ENCODE data around the gene TAF10.
A peak's percentile ranks its signal among the peaks of the same experiment; 100 is the strongest.

The TAF10 gene

GRCh38 chr11:6640036-6640984, 28.3 kb upstream of the TAF10 start:
- DNase-seq (ENCODE audit: low spot score) = no peak

- DNase-seq (ENCODE audit: low spot score) = no peak
These were observed 26.4 kb upstream of the TAF10 start for GRCh38 chr11:6638429-6638828.

DNA sequence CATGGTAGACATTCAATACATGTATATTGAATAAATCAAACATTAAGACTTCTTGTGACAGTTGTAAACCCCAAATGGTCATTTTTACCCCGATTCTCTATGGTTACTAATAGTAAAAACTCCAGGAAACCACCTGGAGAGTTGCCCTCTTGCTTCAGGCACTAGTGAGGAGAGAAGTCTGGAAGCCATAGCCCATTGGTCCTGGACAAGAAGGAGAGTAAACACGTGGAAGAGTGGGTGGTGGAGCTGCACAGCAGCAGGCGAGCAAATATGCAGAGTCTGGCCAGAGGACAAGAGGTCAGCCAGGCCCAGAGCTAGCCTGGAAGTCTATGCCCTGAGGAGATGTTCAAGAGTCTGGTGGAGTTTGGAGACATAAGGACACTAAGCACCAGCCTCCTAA, 25.9 kb upstream of the TAF10 start:
- peak; percentile 86 for DNase-seq (ENCODE audit: low spot score)

- no peak for DNase-seq (ENCODE audit: low spot score)
These were observed 24.5 kb upstream of the TAF10 start for GRCh38 chr11:6636480-6636879.

- no peak for DNase-seq (ENCODE audit: low spot score)
These were observed 23.3 kb upstream of the TAF10 start for GRCh38 chr11:6635082-6635932.

DNA sequence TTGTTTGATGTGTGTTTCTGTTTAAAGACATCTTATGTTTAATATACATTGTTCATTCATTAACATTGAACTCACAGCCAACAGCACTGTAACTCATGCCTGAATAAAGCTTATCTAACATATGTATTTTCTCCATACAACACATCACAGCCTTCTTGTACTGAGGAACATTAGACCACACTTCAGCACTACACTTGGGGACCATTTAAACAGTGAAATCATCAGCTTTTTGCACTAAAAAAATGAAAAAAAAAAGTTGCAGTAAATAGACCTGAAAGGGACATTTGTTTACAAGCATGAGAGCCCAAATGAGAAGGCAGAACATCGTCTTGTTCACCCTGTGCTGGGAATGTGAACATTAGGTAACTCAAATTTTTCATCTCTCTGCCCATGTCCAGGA, 22.5 kb upstream of the TAF10 start:
- no peak for DNase-seq (ENCODE audit: low spot score)

- no peak for DNase-seq (ENCODE audit: low spot score)
These were observed 21.7 kb upstream of the TAF10 start for GRCh38 chr11:6633422-6634408.

DNA sequence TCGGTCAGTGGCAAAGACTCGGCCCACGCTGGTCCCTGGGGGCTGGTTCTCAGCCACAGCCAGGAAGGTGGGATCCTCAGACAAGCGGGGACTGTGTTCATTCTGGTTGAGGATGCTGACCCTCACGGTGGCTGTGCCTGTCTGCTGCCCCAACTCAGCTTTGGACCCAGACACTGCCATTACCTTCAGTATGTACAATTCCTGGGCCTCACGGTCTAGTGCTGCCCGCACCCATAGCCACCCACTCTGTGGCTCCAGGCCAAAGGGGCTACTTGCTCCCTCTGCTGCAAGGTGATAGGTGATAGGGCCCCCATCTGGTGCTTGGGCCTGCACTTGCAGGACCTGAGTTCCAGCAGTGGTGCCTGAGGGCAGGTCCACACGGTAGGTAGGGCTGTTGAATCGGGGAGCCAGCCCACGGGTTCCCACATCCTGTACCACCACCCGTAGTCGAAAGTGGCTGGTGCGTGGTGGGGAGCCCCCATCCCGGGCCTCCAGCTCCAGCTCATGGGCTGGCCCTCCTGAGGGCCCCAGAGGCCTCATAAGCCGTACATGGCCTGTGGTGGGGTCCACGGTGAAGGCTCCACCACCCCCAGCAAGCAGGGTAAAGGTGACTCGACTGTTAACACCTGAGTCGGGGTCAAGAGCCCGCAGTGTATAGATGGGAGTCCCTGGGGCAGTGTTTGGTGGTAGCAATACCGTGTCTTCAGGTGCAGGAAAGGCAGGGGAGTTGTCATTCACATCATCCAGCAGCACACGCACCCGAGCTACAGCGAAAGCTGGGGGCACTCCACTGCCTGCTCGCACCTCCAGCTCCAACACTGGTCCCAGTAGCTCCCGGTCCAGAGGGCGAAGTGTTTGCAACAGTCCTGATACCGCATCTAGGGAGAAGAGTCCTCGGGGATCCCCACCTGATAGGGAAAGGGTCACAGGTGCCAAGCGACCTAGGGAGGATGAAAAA, 20.4 kb upstream of the TAF10 start:
- no peak for DNase-seq (ENCODE audit: low spot score)

DNA sequence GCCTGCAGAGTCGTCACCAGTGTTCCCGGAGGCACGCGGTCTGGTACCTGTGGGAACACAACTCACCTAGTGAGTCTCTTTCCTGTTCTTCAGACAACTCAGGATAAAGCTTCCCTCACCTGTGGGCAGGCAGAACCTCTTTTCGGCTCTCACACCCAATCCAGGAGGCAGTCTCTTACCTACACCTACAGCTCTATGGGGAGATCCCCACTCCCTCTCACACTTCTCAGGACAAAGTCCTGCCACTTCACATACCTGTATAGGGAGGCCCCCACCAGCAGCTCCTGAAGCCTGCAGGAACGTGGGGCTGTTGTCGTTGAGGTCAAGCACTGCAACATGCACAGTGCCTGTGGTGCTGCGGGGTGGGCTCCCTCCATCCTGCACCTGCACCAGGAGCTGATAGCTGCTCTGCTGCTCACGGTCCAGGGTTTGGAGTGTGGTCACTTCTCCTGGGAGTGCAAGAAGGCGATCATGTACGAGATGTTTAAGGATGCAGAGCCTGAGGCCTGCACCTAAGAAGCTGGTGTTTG, 19.4 kb upstream of the TAF10 start:
- DNase-seq (ENCODE audit: low spot score) = no peak

DNA sequence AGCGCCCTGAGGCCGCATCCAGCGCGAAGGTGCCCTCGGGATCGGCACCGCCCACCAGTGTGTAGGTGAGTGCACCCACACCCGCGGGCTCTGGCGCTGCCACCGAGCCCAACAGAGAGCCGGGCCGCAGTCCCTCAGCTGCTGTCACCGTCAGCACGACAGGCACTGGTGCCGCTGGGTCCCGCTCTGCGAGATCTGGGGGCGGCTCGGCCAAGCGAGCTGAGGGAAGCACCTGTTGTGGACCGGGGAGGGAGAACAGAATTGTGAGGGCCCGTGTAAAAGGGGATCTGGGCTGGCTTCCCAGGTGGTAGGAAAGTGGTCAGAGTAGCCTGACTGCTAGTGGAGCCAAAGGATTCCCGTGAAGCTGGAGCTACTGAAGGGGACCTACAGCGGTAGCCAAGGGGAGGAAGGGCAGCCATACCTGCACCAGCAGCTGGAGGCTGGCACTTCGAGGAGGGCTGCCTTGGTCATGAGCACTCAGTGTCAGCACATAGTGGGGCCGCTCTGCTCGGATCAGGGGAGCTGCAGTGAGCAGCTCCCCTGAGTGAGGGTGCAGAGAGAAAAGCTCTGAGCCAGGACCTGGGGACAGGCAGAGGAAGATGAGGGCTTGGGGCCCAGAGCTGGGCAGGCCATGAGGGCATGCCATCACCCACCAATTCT, 18.7 kb upstream of the TAF10 start:
- DNase-seq (ENCODE audit: low spot score) = no peak

- no peak for DNase-seq (ENCODE audit: low spot score)
These were observed 18.0 kb upstream of the TAF10 start for GRCh38 chr11:6629892-6630631.

- DNase-seq (ENCODE audit: low spot score) = no peak
These were observed 17.5 kb upstream of the TAF10 start for GRCh38 chr11:6629573-6629891.

GRCh38 chr11:6628526-6628925, 16.5 kb upstream of the TAF10 start:
- DNase-seq (ENCODE audit: low spot score) = no peak

- DNase-seq (ENCODE audit: low spot score) = no peak
These were observed 15.8 kb upstream of the TAF10 start for GRCh38 chr11:6627762-6628241.

GRCh38 chr11:6626971-6627761, 15.2 kb upstream of the TAF10 start:
- no peak for DNase-seq (ENCODE audit: low spot score)

DNA sequence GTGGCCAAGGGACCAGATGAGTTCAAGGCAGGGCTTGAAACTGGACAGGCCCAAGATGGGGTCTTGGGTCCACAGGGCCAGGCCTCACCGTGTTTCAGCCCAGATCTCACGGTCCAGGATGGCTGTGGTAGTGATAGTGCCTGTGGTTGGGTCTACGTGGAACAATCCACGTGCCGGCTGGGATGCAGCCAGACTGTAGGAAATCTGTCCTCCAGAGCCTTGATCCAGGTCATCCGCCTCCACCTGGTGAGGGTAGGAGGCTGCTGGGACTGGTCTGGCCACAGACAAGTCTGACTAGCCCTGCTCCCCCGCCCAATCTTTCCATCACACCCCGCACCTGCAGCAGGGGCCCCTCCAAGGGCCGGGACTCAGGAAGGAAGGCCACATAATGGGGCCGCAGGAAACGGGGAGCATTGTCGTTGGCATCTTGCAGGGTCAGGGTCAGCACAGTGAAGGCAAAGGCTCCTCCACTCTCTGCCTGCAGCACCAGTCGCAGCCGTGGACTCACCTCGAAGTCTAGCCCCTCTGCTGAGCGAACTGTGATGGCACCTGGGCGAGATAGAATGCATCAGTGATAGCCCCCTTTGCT, 13.9 kb upstream of the TAF10 start:
- no peak for DNase-seq (ENCODE audit: low spot score)

DNA sequence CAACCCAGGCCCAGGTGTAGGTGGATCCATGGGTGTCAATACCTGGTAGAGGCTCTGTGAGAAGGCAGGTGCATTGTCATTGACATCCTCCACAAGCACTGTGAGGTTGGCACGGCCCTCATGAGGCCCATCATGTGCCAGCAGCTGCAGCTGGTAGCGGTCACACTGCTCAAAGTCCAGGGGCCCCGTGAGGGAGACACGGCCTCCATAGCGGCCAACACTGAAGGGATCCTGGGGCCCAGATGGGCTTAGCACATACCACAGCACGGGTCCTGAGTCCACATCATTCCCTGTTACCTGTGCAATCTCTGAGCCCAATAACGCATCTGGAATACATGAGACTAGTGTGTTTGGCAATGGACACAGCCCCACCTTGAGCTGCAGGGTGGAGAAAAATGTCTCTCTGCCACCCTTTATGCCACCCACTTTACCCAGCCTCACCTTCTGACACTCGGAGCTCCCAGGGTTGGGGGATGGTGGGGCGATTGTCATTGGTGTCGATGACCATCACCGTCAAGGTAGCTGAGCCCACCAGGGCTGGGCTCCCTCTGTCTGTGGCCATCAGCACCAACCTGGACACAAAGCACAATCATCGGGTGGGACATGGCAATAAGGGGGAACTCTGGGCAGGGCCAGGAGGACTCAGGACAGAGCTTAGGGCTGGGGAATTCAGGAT, 13.3 kb upstream of the TAF10 start:
- no peak for DNase-seq (ENCODE audit: low spot score)
